Measurements from ENCODE around the gene MYEF2. TPM values are rescaled to one million over a fixed set of nuclear protein-coding genes. Genes with fewer than 3 reads are reported as not detected.
A peak's percentile ranks its signal among the peaks of the same experiment; 100 is the strongest.

MYEF2 gene
- total RNA-seq, result 10.6 TPM

- DNase-seq, result peak; percentile 74
Measured at GRCh38 chr15:48177766-48178647, at the start of gene MYEF2. MYEF2 (minus strand) TSS chr15:48178295; CDS start chr15:48178237, 58 bp downstream.

GRCh38 chr15:48225771-48226170, 47.7 kb upstream of the MYEF2 start:
- DNase-seq, result no peak

GRCh38 chr15:48222627-48223026, 44.5 kb upstream of the MYEF2 start:
- DNase-seq, result peak; percentile 2

GRCh38 chr15:48221885-48222284, 43.8 kb upstream of the MYEF2 start:
- peak; percentile 0 for DNase-seq

- DNase-seq, result no peak
Measured at GRCh38 chr15:48221261-48221660, 43.2 kb upstream of the MYEF2 start.

GRCh38 chr15:48205981-48206380, 27.9 kb upstream of the MYEF2 start, which contains the start of gene SLC12A1:
SLC12A1 (plus strand) TSS chr15:48206302; CDS start chr15:48207720, 1,418 bp downstream.
- DNase-seq, result no peak

GRCh38 chr15:48202068-48202467, 24.0 kb upstream of the MYEF2 start:
- DNase-seq, result no peak

GRCh38 chr15:48191574-48192225, 13.6 kb upstream of the MYEF2 start, which contains the start of gene CTXN2:
CTXN2 (plus strand) TSS chr15:48191665; CDS start chr15:48201301, 9,636 bp downstream.
- DNase-seq, result no peak

- DNase-seq, result peak; percentile 93
Measured at GRCh38 chr15:48190932-48191573, 13.0 kb upstream of the MYEF2 start.

GRCh38 chr15:48186271-48186670, 8.2 kb upstream of the MYEF2 start:
- DNase-seq, result no peak

GRCh38 chr15:48185529-48185928, 7.4 kb upstream of the MYEF2 start:
- no peak for DNase-seq

GRCh38 chr15:48182749-48183148, 4.7 kb upstream of the MYEF2 start:
- DNase-seq, result no peak

- no peak for DNase-seq
Measured at GRCh38 chr15:48178648-48178931, 495 bp upstream of the MYEF2 start.

- DNase-seq, result peak; percentile 57
Measured at GRCh38 chr15:48177383-48177765, 721 bp downstream of the MYEF2 start.

GRCh38 chr15:48176957-48177356, 1.1 kb downstream of the MYEF2 start:
- no peak for DNase-seq

GRCh38 chr15:48176112-48176511, 2.0 kb downstream of the MYEF2 start:
- DNase-seq, result no peak

GRCh38 chr15:48175126-48175525, 3.0 kb downstream of the MYEF2 start:
- DNase-seq, result no peak

GRCh38 chr15:48170981-48171380, 7.1 kb downstream of the MYEF2 start:
- DNase-seq, result no peak

GRCh38 chr15:48168616-48169015, 9.5 kb downstream of the MYEF2 start:
- no peak for DNase-seq

GRCh38 chr15:48153526-48153925, 24.6 kb downstream of the MYEF2 start:
- no peak for DNase-seq

- no peak for DNase-seq
Measured at GRCh38 chr15:48149858-48150257, 28.2 kb downstream of the MYEF2 start.

GRCh38 chr15:48147358-48147757, 30.7 kb downstream of the MYEF2 start:
- DNase-seq, result no peak

GRCh38 chr15:48145923-48146322, 32.2 kb downstream of the MYEF2 start:
- DNase-seq, result no peak

All from tongue (tissue), 2 donors.